Measurements from ENCODE around the gene IFFO2. TPM values are rescaled to one million over a fixed set of nuclear protein-coding genes. Genes with fewer than 3 reads are reported as not detected.

The IFFO2 gene
- total and polyA plus RNA-seq, 8 donors: 13.9 to 38.4 (median 24.3) TPM

GRCh38 chr1:18927654-18928272 is 28.7 kb downstream of the IFFO2 start:
- H3K27ac ChIP-seq: peak overlapping the region in 3 of 4 donors; percentile 46 to 76 (median 69)
- ATAC-seq: peak in 1 of 4 donors; percentile 13
- no peak for FAIRE-seq
- TF ChIP-seq CTCF (IDR thresholded peaks at IDR 0.05): no peak
- no peaks in the 10 kb centered on the region for H3K9me3 ChIP-seq
- H3K4me3 ChIP-seq: no peak overlapping the region
- no peaks in the 10 kb centered on the region for H3K27me3 ChIP-seq
- peak in 1 of 6 donors; percentile 44 for DNase-seq
- peaks cover 16 to 48% (median 27%) of the 10 kb centered on the region in 3 donors for H3K4me1 ChIP-seq
- H3K36me3 ChIP-seq: no peaks in the 10 kb centered on the region
- intact Hi-C loops (cut with DNase I): no loop called here
- WGBS, 2 donors: 60 to 64% methylated on average over 12 of the region's 12 CpGs

GRCh38 chr1:18927082-18927653 is 29.3 kb downstream of the IFFO2 start:
- Histone ChIP-seq H3K36me3 (no peaks in the 10 kb centered on the region), H3K4me1 (peaks cover 20 to 46% (median 26%) of the 10 kb centered on the region in 3 donors), H3K4me3 (no peak overlapping the region), H3K27me3 (no peaks in the 10 kb centered on the region), H3K9me3 (no peaks in the 10 kb centered on the region), H3K27ac (peak overlapping the region in 3 of 4 donors; percentile 46 to 76 (median 69))
- WGBS, 2 donors: 60 to 73% methylated on average over 15 to 16 of the region's 16 CpGs
- FAIRE-seq (no peak), ATAC-seq (peak in 2 of 4 donors; percentile 3 to 4), DNase-seq (peak in 1 of 6 donors; percentile 69)
- intact Hi-C loops (cut with DNase I): no loop called here
- TF ChIP-seq CTCF (IDR thresholded peaks at IDR 0.05): no peak

- WGBS, 2 donors: 74 to 81% methylated on average over 13 of the region's 13 CpGs
- H3K4me1 ChIP-seq: peaks cover 14 to 40% (median 27%) of the 10 kb centered on the region in 3 donors
- no peak for TF ChIP-seq CTCF (IDR thresholded peaks at IDR 0.05)
- no peak overlapping the region for H3K4me3 ChIP-seq
- no peaks in the 10 kb centered on the region for H3K9me3 ChIP-seq
- ATAC-seq: peak in 3 of 4 donors; percentile 18 to 63 (median 48)
- no peaks in the 10 kb centered on the region for H3K36me3 ChIP-seq
- intact Hi-C loops (cut with DNase I): no loop called here
- H3K27me3 ChIP-seq: no peaks in the 10 kb centered on the region
- H3K27ac ChIP-seq: peak overlapping the region in 3 of 4 donors; percentile 46 to 76 (median 69)
- FAIRE-seq: no peak
- peak in 2 of 6 donors; percentile 42 to 50 for DNase-seq
Observed at GRCh38 chr1:18926315-18927081, 30.0 kb downstream of the IFFO2 start.

- no peak for ATAC-seq
- TF ChIP-seq CTCF (IDR thresholded peaks at IDR 0.05): no peak
- WGBS, 2 donors: 95 to 97% methylated on average over 9 of the region's 9 CpGs
- FAIRE-seq: no peak
- H3K4me3 ChIP-seq: no peak overlapping the region
- H3K27me3 ChIP-seq: no peaks in the 10 kb centered on the region
- no peaks in the 10 kb centered on the region for H3K9me3 ChIP-seq
- no peak overlapping the region for H3K27ac ChIP-seq
- intact Hi-C loops (cut with DNase I): no loop called here
- H3K36me3 ChIP-seq: peaks cover 0 to 11% (median 0%) of the 10 kb centered on the region in 3 donors
- DNase-seq: peak in 1 of 6 donors; percentile 46
- H3K4me1 ChIP-seq: peaks cover 8 to 37% (median 27%) of the 10 kb centered on the region in 3 donors
Observed at GRCh38 chr1:18925279-18925678, 31.2 kb downstream of the IFFO2 start.

Data from pancreas (tissue), 10 donors.